NCI-H2196 (cell line): ENCODE results near the gene GOLGA8S.
"Not testable (repeated sequence)": the region's sequence is repeated elsewhere in the genome, so short reads cannot be mapped to it uniquely, and the experiment has no call there.

ENCODE experiments used
- DNase-seq: peaks from one replicate; lab custom pipeline; 2025; ENCODE audit not compliant: unreplicated experiment; lab: John Stamatoyannopoulos, UW

The GOLGA8S gene

GRCh38 chr15:23354448-23354847 lies at the start of gene GOLGA8S:
GOLGA8S (plus strand) TSS chr15:23354748; CDS start chr15:23354810, 62 bp downstream.
- DNase-seq: not testable (repeated sequence)

- DNase-seq: not testable (repeated sequence)
These were observed 49.7 kb upstream of the GOLGA8S start for GRCh38 chr15:23304805-23305204.

GRCh38 chr15:23305921-23306320 lies 48.6 kb upstream of the GOLGA8S start:
- DNase-seq: not testable (repeated sequence)

GRCh38 chr15:23311233-23311632 lies 43.3 kb upstream of the GOLGA8S start:
- DNase-seq: not testable (repeated sequence)

- DNase-seq: not testable (repeated sequence)
These were observed 20.5 kb upstream of the GOLGA8S start, which contains the start of gene GOLGA6L26 for GRCh38 chr15:23334096-23334495. GOLGA6L26 (minus strand) TSS chr15:23334196; CDS start chr15:23334135, 61 bp downstream.

- not testable (repeated sequence) for DNase-seq
These were observed 8.1 kb downstream of the GOLGA8S start for GRCh38 chr15:23362622-23363021.

GRCh38 chr15:23364261-23364660 lies 9.7 kb downstream of the GOLGA8S start:
- not testable (repeated sequence) for DNase-seq

GRCh38 chr15:23370578-23370977 lies 16.0 kb downstream of the GOLGA8S start:
- no peak for DNase-seq

GRCh38 chr15:23371134-23371533 lies 16.6 kb downstream of the GOLGA8S start:
- DNase-seq: not testable (repeated sequence)

- DNase-seq: not testable (repeated sequence)
These were observed 17.3 kb downstream of the GOLGA8S start for GRCh38 chr15:23371868-23372267.

GRCh38 chr15:23372284-23372683 lies 17.7 kb downstream of the GOLGA8S start:
- DNase-seq: no peak

- not testable (repeated sequence) for DNase-seq
These were observed 18.5 kb downstream of the GOLGA8S start for GRCh38 chr15:23372891-23373600.

GRCh38 chr15:23374226-23374625 lies 19.7 kb downstream of the GOLGA8S start:
- not testable (repeated sequence) for DNase-seq

GRCh38 chr15:23378946-23379345 lies 24.4 kb downstream of the GOLGA8S start:
- DNase-seq: not testable (repeated sequence)

- DNase-seq: not testable (repeated sequence)
These were observed 26.2 kb downstream of the GOLGA8S start for GRCh38 chr15:23380700-23381099.

- not testable (repeated sequence) for DNase-seq
These were observed 26.6 kb downstream of the GOLGA8S start for GRCh38 chr15:23381192-23381591.

GRCh38 chr15:23384371-23384770 lies 29.8 kb downstream of the GOLGA8S start:
- no peak for DNase-seq

GRCh38 chr15:23385886-23386430 lies 31.4 kb downstream of the GOLGA8S start:
- no peak for DNase-seq

GRCh38 chr15:23387621-23388190 lies 33.2 kb downstream of the GOLGA8S start:
- DNase-seq: no peak

- DNase-seq: no peak
These were observed 40.6 kb downstream of the GOLGA8S start for GRCh38 chr15:23395030-23395692.

GRCh38 chr15:23395832-23396231 lies 41.3 kb downstream of the GOLGA8S start:
- no peak for DNase-seq
